GM12874 (cell line): ENCODE data around the gene CDHR2.
A peak's percentile ranks its signal among the peaks of the same experiment; 100 is the strongest.

ENCODE experiments used
- TF ChIP-seq, protein P1 (sequence below): IDR thresholded peaks from 2 replicates; pipeline ENCODE4 v1.5.1; 2011; ENCODE audit warnings: low read depth, mild to moderate bottlenecking, control low read depth, low read length, moderate library complexity; ENCODE audit not compliant: insufficient read depth

Gene CDHR2

DNA sequence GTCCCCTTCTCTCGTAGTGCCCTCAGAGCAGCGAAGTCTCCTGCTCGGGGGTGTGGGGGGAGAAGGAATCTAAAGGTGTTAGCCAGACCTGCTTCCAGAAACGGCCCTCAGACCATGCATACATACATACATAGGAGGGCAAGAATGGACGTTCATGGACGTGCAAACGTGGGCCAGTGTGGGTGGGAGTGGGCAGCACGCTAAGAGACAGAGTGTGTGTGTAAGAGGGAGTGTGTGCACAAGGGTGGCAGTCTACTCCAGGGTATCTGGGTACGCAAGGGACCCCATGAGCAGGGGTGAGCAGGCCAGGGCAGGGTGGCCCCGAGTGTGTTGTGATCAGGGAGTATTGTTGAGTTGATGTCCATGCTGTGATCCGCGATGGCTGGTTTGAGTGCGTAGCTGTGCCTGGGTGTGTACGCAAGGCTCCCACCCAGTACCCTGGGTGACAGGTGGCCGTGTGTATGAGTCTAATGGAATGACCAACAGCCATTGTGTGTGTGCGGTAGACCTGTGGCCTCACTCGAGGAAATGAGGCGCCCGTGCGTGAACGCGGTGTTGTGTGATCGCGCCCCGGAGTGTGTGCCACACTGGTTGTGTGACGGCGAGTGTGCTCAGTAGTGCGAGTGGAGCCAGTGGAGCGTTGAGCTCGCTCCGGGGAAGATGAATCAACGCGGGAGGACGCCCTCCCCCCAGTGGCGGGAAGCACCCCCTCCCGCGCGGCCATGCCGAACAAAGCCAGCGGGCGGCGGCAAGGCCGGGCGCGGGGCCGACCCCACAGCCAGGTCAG is 60.0 kb downstream of the CDHR2 start:
- TF ChIP-seq, protein P1, sequence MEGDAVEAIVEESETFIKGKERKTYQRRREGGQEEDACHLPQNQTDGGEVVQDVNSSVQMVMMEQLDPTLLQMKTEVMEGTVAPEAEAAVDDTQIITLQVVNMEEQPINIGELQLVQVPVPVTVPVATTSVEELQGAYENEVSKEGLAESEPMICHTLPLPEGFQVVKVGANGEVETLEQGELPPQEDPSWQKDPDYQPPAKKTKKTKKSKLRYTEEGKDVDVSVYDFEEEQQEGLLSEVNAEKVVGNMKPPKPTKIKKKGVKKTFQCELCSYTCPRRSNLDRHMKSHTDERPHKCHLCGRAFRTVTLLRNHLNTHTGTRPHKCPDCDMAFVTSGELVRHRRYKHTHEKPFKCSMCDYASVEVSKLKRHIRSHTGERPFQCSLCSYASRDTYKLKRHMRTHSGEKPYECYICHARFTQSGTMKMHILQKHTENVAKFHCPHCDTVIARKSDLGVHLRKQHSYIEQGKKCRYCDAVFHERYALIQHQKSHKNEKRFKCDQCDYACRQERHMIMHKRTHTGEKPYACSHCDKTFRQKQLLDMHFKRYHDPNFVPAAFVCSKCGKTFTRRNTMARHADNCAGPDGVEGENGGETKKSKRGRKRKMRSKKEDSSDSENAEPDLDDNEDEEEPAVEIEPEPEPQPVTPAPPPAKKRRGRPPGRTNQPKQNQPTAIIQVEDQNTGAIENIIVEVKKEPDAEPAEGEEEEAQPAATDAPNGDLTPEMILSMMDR, result 0 out of 2 replicates have a peak, but pooled peaks have one; percentile 27

DNA sequence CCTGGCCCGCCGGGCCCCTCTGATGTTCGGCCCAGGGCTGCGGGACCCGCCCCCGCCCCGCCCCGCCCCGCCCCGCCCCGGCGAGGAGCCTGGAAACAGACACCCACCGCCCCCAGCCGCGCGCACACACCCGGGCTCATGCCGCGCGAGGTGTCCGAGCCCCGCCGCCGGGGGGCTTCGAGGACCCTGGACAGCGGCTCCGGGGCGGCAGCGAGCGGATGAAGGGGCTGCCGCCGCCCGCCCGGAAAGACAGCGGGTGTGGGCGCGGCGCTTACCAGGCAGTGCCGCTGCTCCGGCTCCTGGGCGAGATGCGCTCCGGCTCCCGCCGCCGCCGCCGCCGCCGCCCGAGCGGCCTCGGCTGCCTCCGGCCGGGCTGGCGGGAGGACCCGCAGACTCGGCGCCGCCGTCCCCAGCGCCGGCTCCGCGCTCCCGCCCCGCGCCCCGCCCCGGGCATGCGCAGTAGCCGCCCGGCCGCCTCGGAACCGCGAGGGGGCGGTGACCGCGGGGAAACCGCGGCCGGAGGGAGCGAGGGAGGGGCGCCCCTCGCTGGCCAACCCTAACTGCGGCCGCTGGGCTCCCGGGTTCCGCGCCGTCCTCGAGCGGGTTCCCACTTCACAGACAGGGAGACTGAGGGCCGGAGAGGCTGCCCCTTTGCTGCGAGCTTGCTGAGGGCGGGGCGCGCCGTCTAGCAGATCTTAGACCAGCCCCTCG is 60.7 kb downstream of the CDHR2 start, which contains the start of gene GPRIN1:
Gene GPRIN1 (minus strand): TSS at position 433 of the 711 bp plus-strand sequence. CDS start 10,322 bp downstream, outside the sequence.
- TF ChIP-seq, protein P1, result peak; percentile 35

DNA sequence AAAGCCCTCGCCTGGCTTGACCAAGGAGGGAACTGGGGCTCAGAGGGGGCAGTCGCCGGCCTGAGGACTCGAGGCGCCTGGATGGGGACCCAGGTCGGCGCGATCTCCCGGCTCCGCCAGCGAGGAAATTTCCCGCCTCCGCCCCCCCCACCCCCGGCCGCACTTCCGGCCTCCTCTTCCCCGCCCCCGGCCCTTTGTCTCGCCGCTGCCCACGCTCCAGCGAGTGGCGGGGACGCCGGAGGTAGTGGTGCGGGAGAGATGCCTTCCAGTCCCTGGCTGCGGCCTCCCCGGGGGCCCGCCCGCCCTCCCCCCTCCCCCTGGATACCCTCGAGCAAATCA is 61.3 kb downstream of the CDHR2 start:
- TF ChIP-seq, protein P1, result no peak

DNA sequence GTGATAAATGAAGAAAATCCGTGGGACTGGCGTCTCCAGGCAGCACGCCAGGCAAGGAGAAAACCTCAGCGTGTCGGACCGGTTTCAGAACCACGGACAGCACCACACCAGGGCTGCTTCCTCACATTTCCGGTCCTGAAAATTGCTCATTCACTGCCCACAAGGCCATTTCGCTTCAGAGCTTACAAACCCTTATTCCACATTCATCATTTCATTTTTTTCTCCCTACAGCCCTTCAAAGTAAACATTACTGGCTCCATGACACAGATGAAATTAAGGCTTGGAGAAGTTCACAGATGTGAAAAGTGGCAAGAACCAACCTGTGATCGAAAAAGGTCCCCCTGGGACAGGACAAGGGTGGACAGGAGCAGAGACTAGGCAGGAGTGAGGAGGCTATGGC is 62.3 kb downstream of the CDHR2 start:
- TF ChIP-seq, protein P1, result no peak

DNA sequence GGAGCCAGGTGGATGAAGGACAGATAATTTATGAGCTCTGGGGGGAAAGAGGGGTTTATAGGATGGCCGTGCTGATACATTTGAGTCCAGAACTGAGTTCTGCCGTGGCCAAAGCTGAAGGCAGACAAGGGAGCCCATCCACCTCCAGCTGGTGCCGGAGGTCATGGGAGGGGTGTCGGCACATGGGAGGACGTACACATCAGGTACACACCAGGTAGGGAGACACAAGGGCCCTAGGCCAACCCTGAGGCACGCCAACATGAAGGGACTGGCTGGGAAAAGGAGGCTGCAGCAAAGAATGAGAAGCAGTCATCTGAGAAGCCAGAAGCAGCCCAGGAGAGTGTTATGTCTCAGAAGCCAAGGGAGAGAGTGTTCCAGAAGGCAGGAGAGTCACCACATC is 62.9 kb downstream of the CDHR2 start:
- TF ChIP-seq, protein P1, result no peak

DNA sequence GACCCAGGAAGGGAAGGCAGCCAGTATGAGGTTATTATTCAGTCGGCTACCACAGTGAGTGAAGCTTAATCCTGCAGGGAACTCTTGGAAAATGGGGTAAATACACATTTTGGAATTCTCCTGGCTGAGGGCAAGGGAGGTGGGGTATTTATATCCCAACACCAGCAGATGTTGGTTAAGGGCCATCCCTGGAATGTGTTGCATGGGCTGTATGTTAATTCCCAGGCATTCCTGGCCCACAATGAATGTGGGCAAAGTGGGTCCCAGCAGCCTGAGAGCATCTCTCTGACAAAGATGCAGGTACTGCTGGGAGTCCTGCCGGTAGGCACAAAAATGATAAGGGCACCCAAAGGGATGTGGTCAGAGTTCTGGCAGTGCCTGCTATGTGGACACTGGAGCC is 63.7 kb downstream of the CDHR2 start:
- TF ChIP-seq, protein P1, result no peak

DNA sequence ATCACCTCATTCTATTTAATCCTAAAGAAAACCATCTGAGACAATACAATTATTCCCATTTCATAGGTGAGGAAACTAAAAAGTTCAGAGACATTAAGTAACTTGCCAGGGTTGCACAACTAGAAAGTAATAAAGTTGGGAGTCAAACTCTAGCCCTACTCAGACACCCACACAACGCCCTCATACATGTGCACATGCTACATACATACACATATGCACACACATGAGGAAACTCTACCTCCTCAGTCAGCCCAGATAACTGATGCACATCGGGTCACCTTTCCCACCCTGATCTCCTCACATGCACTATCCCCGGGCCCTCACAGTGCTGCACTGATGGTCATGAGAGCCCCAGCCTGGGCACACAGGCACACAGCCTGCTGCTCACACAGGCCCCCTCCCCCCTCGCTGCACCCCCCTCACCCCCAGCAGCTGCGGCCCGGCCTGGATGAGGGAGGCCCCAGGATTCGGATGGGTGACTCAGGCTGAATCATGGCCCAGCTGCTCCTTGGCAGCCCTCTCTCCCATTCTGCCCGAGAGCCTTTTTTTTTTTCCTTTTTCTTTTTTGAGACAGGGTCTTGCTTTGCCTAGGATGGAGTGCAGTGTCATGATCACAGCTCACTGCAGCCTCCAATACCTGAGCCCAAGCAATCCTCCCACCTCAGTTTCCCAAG is 65.8 kb downstream of the CDHR2 start:
- TF ChIP-seq, protein P1, result no peak
